Measurements from ENCODE around the gene HBA2. TPM values are rescaled to one million over a fixed set of nuclear protein-coding genes. Genes with fewer than 3 reads are reported as not detected.

HBA2 gene
- polyA plus RNA-seq, 3 donors = 2.8 to 193 (median 158) TPM

DNA sequence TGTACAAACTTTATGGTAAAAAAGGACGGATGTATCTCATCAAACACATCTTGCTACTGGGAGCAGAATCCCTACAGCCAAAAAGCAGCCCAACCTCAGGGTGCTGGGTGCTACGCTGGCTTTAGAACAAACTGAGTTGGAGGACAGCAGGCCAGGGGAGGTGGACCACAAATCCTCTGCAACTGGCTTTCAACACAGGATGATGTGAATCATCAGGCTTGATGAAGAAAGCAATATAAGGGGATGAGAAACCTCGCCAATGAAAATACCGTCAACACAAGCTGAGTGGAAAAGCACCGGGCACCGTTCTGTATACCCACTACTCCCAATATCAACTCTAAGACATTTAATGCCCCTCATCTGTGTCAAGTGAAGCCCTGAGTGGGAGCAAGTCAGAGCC, 21.8 kb downstream of the HBA2 start:
- intact Hi-C loops (cut with micrococcal nuclease) = no loop called here
- Mint-ChIP-seq H3K27ac (peak overlapping the region in 1 of 7 donors; percentile 42), H3K9me3 (peaks cover 0 to 2% (median 0%) of the 10 kb centered on the region in 7 donors), H3K4me3 (no peak overlapping the region), H3K27me3 (ENCODE audit: low read depth in 3 of 3) (no peaks in the 10 kb centered on the region), H3K4me1 (no peaks in the 10 kb centered on the region), H3K36me3 (peaks cover 83 to 100% of the 10 kb centered on the region in 2 donors)
- Histone ChIP-seq H3K9ac (ENCODE audit: insufficient read depth, low read length, poor library complexity, severe bottlenecking) (no peak overlapping the region), H3K36me3 (replicated peaks in 1 of 2; ENCODE audit: control insufficient read depth in 1 of 2, insufficient read depth in 2 of 2, low read length in 2 of 2) (peaks cover 90 to 100% of the 10 kb centered on the region in 2 donors), H3K27ac (ENCODE audit: low read depth in 1 of 2, low read length in 2 of 2) (no peak overlapping the region), H3K79me2 (ENCODE audit: insufficient read depth, low read length) (no peaks in the 10 kb centered on the region), H3K4me1 (ENCODE audit: control insufficient read depth in 1 of 2, insufficient read depth in 2 of 2, low read length in 2 of 2) (no peaks in the 10 kb centered on the region), H4K20me1 (ENCODE audit: insufficient read depth, low read length) (peaks cover 12% of the 10 kb centered on the region), H3K27me3 (ENCODE audit: control insufficient read depth in 2 of 2, insufficient read depth in 2 of 2, low read length in 2 of 2) (no peaks in the 10 kb centered on the region), H2AFZ (ENCODE audit: insufficient read depth, low read depth, low read length, poor library complexity, severe bottlenecking) (no peak overlapping the region), H3K4me3 (replicated peaks in 1 of 3; ENCODE audit: low read depth in 2 of 3, low read length in 3 of 3) (no peak overlapping the region), H3K4me2 (replicated peaks; ENCODE audit: extremely low read depth, low read length, poor library complexity, severe bottlenecking) (no peak overlapping the region), H3K9me3 (replicated peaks in 1 of 2; ENCODE audit: control insufficient read depth in 1 of 2, insufficient read depth in 1 of 2, low read length in 2 of 2) (no peaks in the 10 kb centered on the region)
- TF ChIP-seq, protein P1, sequence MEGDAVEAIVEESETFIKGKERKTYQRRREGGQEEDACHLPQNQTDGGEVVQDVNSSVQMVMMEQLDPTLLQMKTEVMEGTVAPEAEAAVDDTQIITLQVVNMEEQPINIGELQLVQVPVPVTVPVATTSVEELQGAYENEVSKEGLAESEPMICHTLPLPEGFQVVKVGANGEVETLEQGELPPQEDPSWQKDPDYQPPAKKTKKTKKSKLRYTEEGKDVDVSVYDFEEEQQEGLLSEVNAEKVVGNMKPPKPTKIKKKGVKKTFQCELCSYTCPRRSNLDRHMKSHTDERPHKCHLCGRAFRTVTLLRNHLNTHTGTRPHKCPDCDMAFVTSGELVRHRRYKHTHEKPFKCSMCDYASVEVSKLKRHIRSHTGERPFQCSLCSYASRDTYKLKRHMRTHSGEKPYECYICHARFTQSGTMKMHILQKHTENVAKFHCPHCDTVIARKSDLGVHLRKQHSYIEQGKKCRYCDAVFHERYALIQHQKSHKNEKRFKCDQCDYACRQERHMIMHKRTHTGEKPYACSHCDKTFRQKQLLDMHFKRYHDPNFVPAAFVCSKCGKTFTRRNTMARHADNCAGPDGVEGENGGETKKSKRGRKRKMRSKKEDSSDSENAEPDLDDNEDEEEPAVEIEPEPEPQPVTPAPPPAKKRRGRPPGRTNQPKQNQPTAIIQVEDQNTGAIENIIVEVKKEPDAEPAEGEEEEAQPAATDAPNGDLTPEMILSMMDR (IDR thresholded peaks at IDR 0.05) = no peak
- no peak for DNase-seq
- no CpG with 5 or more reads among the region's 6 CpGs for WGBS (ENCODE audit: insufficient coverage)

DNA sequence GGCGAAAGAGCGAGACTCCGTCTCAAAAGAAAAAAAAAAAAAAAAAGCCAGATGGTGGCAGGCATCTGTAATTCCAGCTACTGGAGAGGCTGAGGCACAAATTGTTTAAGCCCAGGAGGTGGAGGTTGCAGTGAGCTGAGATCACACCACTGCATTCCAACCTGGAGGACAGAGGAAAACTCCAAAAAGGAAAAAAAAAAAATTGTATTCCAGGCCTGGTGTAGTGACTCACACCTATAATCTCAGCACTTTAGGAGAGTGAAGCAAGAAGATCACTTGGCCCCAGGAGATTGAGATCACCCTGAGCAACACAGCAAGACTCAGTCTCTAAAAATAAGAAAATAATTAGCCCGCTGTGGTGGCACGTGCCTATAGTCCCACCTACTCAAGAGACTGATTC, 27.7 kb downstream of the HBA2 start:
- H3K4me3 Mint-ChIP-seq = no peak overlapping the region

More for the DNA sequence above, 27.7 kb downstream of the HBA2 start:
- TF ChIP-seq, protein P1 (IDR thresholded peaks at IDR 0.05) = no peak
- 100% methylated on average over 2 of the region's 5 CpGs for WGBS (ENCODE audit: insufficient coverage)
- no peaks in the 10 kb centered on the region for H3K9me3 Mint-ChIP-seq
- H3K79me2 ChIP-seq (ENCODE audit: insufficient read depth, low read length) = no peaks in the 10 kb centered on the region
- no peak overlapping the region for H3K9ac ChIP-seq (ENCODE audit: insufficient read depth, low read length, poor library complexity, severe bottlenecking)
- no peaks in the 10 kb centered on the region for H3K9me3 ChIP-seq (replicated peaks in 1 of 2; ENCODE audit: control insufficient read depth in 1 of 2, insufficient read depth in 1 of 2, low read length in 2 of 2)
- H3K4me3 ChIP-seq (replicated peaks in 1 of 3; ENCODE audit: low read depth in 2 of 3, low read length in 3 of 3) = no peak overlapping the region
- H3K4me2 ChIP-seq (replicated peaks; ENCODE audit: extremely low read depth, low read length, poor library complexity, severe bottlenecking) = no peak overlapping the region
- no peaks in the 10 kb centered on the region for H3K4me1 Mint-ChIP-seq
- no peak for DNase-seq
- H3K36me3 ChIP-seq (replicated peaks in 1 of 2; ENCODE audit: control insufficient read depth in 1 of 2, insufficient read depth in 2 of 2, low read length in 2 of 2) = peaks cover 83 to 87% of the 10 kb centered on the region in 2 donors
- H3K4me1 ChIP-seq (ENCODE audit: control insufficient read depth in 1 of 2, insufficient read depth in 2 of 2, low read length in 2 of 2) = no peaks in the 10 kb centered on the region
- H4K20me1 ChIP-seq (ENCODE audit: insufficient read depth, low read length) = peaks cover 4% of the 10 kb centered on the region
- peaks cover 74 to 98% of the 10 kb centered on the region in 2 donors for H3K36me3 Mint-ChIP-seq
- no peak overlapping the region for H2AFZ ChIP-seq (ENCODE audit: insufficient read depth, low read depth, low read length, poor library complexity, severe bottlenecking)
- H3K27me3 ChIP-seq (ENCODE audit: control insufficient read depth in 2 of 2, insufficient read depth in 2 of 2, low read length in 2 of 2) = no peaks in the 10 kb centered on the region
- H3K27me3 Mint-ChIP-seq (ENCODE audit: low read depth in 3 of 3) = no peaks in the 10 kb centered on the region
- intact Hi-C loops (cut with micrococcal nuclease) = loop anchor here in 1 of 2 donors (5.0 kb wide), 1 partner anchor 87 kb away; no protein-coding TSS in a partner anchor
- no peak overlapping the region for H3K27ac Mint-ChIP-seq
- H3K27ac ChIP-seq (ENCODE audit: low read depth in 1 of 2, low read length in 2 of 2) = no peak overlapping the region
